T-helper 2 cell treated with Interferon-gamma antibody and Interleukin-4, amounts not matched to agents 5 μg/mL and 100 μg/mL, for 36 hours (primary cell): ENCODE results near the gene MAP1A.
"Not testable (repeated sequence)": the region's sequence is repeated elsewhere in the genome, so short reads cannot be mapped to it uniquely, and the experiment has no call there.

Experiments
- DNase-seq: peaks from one replicate; pipeline ENCODE4 v3.0.0; 2021; ENCODE audit warnings: low spot score
- H3K27ac Mint-ChIP-seq: one replicate; pipeline ENCODE4 v1.8.0; 2021; ENCODE audit warnings: mild to moderate bottlenecking, mixed read lengths
- H3K27me3 Mint-ChIP-seq: one replicate; pipeline ENCODE4 v1.8.0; 2021; ENCODE audit warnings: low read depth, mixed read lengths
- H3K36me3 Mint-ChIP-seq: one replicate; pipeline ENCODE4 v1.8.0; 2021; ENCODE audit warnings: low read depth, mixed read lengths
- H3K4me1 Mint-ChIP-seq: one replicate; pipeline ENCODE4 v1.8.0; 2021; ENCODE audit warnings: low read depth, mixed read lengths
- H3K4me3 Mint-ChIP-seq: one replicate; pipeline ENCODE4 v1.8.0; 2022; ENCODE audit warnings: mild to moderate bottlenecking, moderate library complexity, mixed read lengths
- H3K9me3 Mint-ChIP-seq: one replicate; pipeline ENCODE4 v1.8.0; 2021; ENCODE audit warnings: mixed read lengths

MAP1A gene

GRCh38 chr15:43563793-43564192, 46.4 kb downstream of the MAP1A start:
- H3K4me1 Mint-ChIP-seq, H3K27ac Mint-ChIP-seq, DNase-seq, H3K4me3 Mint-ChIP-seq, H3K27me3 Mint-ChIP-seq, H3K9me3 Mint-ChIP-seq, H3K36me3 Mint-ChIP-seq: not testable (repeated sequence)

GRCh38 chr15:43566615-43567014, 49.2 kb downstream of the MAP1A start:
- not testable (repeated sequence) for H3K36me3 Mint-ChIP-seq, H3K9me3 Mint-ChIP-seq, H3K27ac Mint-ChIP-seq, H3K4me1 Mint-ChIP-seq, H3K4me3 Mint-ChIP-seq, H3K27me3 Mint-ChIP-seq, DNase-seq

GRCh38 chr15:43574607-43575006, 57.2 kb downstream of the MAP1A start:
- not testable (repeated sequence) for H3K27ac Mint-ChIP-seq, H3K4me1 Mint-ChIP-seq, H3K27me3 Mint-ChIP-seq, H3K4me3 Mint-ChIP-seq, H3K9me3 Mint-ChIP-seq, DNase-seq, H3K36me3 Mint-ChIP-seq
